Activated naive CD8-positive, alpha-beta T cell treated with anti-CD3 and anti-CD28 coated beads, Interleukin-2, amount 50 U/mL, for 16 hours (primary cell): ENCODE measurements around the gene HDGFL2.
"Not testable (repeated sequence)": the region's sequence is repeated elsewhere in the genome, so short reads cannot be mapped to it uniquely, and the experiment has no call there.

ENCODE experiments used
- DNase-seq: peaks from one replicate; pipeline ENCODE4 v3.0.0-alpha.2; 2020; ENCODE audit warnings: low read depth, low spot score

Gene HDGFL2

DNA sequence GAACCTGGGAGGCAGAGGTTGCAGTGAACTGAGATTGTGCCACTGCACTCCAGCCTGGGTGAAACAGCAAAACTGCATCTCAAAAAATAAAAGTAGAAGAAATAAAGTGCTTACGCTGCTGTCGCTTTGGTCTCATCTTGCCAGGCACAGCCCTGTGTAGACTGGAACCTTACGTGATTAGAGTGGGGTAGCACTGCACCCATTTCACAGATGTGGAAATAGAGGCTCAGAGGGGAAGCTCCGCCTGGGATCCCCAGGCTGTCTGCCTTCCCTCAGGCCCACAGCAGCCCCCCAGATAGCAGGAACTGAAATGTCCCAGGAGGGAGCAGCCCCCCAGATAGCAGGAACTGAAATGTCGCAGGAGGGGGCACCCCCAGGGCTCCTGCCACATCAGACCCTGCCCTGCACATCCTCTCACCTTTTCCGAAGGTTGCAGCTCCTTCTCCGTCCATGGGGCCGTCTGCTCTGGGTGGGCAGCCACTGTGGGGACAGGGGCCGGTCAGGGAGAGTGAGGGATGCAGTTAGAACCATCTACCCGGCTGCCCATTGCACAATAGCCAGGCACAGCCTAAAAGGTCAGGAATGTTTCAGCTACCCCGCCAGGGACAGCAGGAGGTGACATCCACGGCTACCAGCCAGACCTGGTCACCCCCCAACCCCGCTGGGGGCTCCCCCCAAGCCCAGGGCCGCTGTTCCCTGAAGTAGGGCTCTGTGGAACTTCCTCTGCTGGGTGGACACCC lies 44.3 kb downstream of the HDGFL2 start:
- DNase-seq = no peak

DNA sequence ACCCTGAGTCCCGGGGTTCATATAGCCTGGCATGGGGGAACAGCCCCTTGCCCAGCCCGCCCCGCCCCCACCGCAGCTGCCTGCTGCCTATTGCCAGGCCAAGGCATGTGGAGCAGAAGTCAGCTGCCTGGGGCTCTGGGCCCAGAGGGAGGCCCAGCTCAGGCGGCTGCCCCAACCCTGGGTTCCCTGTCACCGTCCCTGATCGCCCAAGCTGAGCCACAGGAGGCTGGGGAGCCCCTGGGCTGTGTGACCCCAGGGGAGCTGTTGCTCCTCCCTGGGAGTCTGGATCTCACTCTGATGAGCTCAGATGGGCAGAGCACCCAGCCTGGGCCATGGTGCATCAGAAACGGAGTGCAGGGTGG lies 44.8 kb downstream of the HDGFL2 start:
- no peak for DNase-seq

DNA sequence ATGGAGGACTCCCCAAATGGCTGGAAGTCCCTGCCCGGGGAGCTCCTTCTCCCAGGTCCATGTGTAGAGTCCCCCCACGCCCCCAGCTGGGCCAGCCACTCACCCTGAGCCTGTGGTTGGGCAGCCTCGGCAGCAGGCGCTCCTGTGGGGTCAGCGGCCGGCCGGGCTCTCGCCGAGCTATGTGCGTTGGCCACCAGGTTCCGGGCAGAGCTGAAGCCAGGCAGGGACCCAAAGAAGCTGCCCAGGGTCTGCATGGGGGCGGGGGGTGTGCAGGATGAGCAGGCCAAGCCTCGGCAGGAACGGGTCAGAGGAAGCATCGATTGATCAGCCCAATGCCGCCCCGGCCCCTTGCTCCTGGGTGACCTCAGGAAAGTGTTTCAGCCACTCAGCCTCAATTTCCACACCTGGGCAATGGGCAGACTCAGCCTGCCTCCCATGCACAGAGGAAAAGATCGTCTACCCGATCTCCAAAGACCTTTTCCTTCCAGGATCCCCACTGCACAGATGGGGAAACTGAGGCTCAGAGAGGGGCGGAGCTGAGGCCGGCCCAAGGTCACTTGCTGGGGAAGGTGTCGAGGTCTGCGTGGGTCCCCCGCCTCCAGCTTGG lies 45.5 kb downstream of the HDGFL2 start:
- no peak for DNase-seq

DNA sequence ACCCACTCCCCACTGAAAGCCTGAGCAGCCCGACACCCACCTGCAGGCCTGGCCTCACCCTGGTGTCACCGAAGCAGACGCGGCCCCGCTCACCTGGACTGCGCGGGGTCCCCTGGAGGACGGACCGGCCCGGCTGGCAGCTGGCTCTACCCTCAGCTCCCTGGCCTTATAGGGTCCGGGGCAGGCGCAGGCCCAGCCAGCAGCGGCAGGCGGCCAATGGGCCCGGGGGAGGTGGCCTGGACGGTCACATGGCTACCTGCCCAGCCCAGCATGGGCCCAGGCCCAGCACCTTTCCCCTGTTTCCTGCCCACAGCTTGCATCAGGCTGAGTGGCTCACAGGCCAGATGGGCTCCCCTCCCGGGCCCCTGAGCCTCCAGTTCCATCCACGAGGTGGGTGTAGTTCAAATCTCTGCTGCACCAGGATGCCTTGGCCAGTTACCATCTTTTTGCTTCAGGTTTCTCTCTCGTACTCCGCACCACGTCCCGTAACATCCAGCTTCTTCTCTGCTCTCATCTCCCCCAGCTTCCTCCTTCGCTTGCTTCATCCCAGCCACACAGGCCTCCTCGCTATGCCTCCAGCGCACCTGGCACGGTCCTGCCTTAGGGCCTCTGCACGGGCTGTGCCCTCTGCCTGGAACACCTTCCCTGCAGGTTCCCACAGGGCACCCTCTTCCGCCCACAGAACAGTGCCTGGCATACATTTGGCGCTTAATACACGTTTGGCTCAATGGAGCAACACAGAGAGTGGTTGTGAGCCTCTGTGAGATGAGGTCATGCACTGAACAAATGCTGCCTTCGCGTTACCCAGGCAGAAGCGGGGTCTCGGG lies 46.5 kb downstream of the HDGFL2 start, which contains the start of gene PLIN4:
Gene PLIN4 (minus strand): TSS at position 142 of the 827 bp plus-strand sequence. CDS start 214 bp downstream, outside the sequence.
- DNase-seq = no peak

DNA sequence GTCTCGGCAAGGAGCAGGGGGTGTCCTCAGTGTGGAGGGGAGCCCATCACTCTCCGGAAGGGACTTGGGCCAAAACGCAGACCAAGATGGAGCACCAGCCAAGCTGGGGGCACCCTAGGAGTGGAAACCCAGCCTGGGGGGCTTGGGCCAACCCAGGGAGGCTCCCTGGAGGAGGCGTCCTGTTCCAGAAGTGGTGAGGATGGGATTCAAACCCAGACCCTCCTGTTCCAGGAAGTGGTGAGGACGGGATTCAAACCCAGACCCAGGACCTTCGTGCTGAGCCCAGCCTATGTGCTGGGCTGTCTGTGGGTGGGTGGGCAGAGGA lies 47.0 kb downstream of the HDGFL2 start:
- DNase-seq = no peak

DNA sequence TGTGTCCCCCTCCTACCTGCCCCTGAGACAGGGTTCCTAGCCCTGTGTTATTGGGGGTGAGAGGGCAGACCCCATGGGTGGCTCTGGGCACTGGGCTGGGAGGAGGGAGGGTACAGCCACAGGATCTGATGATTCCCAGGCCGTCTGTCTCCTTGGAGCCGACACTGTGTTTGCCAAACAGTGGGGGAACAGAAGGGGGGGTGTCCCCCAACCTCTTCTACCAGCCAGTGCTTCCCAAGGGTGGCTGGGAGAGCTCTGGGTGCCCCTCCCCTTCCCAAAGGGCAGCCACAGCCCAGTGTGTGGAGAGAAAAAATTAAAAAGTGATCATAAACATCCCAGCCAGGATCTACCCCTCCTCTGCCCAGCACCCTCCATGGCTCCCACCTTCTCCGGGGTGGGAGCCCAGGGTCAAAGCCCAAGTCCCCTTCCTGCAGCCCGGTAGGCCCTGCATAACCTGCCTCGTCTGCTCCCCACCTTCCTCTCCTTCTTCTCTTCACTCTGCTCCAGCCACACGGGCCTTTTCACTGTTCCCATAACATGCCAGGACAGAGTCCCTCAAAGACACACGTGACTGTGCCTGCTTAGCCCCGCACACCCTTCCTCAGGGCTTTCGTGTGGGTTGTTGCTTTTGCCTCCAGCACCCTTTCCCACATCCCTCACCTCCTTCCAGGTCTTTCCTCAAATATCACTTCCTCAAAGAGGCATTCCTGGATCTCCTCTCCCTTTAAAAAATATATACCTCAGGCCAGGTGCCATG lies 47.6 kb downstream of the HDGFL2 start:
- no peak for DNase-seq

DNA sequence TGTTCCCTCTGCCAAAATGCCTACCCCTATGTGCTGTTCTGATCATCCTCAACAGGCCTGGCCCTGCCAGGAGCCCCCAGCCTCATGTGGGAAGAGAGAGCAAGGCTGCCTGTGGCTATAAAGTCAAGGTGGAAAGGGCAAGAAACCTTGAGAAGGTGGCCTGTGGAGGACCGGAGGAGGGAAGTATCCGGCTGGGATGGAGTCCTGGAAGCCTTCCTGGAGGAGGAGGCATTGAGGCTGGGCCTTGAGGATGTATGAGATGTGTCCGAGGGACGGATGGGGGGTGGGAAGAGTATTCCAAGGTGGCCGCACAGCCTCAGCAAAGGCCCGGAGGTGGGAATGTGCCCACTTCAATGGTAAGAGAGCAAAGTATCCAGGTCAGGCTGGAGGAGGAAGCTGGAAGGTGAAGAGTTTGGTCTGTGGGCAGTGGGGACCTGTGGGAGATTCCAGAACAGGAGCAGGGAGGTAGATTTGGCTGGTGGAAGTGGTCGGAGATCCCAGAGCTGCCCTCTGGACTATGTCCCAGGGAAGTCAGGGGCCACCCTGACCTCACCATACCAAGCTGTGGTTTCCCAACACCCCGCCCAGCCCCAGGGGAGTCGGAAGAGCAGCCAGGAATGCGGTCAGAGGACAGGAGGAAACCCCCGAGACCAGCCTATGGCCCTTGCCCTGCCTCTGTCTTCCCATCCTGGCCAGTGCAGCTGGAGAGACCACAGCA lies 49.2 kb downstream of the HDGFL2 start:
- DNase-seq = no peak

DNA sequence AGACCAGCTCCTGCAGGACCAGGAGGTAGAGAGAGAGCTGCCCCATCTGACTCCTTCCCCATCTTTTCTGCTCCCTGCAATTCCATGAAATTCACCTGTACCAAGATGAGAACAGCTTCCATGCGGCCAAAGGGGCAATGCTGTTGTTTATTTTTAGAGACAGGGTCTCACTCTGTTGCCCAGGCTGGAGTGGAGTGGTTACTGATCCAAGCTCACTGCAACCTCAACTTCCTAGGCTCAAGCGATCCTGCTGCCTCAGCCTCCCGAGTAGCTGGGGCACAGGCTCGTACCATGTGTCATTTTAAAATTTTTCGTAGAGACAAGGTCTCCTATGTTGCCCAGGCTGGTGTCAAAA lies 49.8 kb downstream of the HDGFL2 start:
- no peak for DNase-seq

DNA sequence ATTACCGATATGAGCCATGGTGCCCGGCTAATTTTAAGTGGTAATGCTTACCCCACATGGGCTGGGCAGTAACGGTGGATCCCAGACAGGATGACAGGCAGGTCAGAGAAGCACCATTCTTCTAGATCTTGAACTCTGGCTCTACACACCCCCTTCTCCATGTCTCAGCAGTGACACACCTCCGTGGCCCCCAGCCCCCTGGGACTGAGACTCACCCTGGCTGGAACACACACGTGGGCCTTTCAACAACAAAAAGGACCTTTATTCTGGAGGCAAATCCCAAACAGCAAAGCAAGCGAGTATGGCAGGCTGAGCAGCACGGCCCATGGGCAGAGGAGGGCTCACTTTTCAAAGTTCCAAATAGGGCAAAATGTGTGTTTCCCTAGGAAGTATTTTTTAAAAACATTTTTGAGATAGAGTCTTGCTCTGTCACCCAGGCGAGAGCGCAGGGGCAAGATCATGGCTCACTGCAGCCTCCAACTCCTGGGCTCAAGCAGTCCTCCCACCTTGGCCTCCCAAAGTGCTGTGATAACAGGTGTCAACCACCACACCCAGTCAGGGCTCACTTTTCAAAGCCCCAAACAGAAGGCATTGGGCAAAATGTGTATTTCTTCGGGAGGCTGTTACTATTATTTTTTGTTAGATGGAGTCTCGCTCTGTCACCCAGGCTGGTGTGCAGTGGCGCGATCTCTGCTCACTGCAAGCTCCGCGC lies 50.4 kb downstream of the HDGFL2 start:
- no peak for DNase-seq

DNA sequence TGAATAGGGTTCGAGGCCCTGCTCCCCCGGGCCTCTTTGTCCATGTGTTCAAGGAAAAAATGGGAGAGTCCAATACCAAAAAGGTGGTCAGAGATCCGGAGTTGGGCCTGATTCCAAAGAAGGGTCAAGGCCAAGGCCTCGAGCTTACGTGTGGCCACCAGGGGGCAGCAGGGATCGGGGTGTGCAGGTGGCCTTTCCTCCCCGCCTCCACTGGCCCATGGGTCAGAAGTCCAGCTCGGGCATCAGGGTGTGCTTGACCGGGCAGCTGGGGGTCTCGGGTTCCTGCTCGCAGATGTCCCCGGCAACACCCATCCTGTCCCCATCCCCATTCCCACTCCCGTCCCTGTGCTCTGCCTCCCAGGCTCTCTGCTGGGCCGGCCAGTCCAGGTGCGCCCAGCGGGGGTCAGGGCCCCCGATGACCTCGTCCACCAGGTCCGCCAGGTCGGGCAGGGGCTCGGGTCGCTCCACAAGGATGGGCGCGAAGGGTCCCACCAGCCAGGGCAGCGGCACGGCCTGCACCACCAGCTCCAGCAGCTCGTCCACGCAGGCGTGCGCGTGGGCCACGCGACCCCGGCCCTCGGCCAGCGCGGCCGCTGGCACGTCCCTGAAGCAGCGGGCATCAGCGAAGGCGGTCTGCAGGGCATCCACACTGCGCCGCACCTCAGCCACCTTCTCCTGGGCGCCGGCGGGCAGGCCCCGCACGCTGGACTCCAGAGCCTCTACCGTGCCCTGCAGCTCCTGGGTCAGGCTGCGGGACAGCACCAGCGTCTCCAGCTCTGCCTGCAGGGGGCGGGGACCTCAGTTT lies 51.4 kb downstream of the HDGFL2 start:
- DNase-seq = no peak

DNA sequence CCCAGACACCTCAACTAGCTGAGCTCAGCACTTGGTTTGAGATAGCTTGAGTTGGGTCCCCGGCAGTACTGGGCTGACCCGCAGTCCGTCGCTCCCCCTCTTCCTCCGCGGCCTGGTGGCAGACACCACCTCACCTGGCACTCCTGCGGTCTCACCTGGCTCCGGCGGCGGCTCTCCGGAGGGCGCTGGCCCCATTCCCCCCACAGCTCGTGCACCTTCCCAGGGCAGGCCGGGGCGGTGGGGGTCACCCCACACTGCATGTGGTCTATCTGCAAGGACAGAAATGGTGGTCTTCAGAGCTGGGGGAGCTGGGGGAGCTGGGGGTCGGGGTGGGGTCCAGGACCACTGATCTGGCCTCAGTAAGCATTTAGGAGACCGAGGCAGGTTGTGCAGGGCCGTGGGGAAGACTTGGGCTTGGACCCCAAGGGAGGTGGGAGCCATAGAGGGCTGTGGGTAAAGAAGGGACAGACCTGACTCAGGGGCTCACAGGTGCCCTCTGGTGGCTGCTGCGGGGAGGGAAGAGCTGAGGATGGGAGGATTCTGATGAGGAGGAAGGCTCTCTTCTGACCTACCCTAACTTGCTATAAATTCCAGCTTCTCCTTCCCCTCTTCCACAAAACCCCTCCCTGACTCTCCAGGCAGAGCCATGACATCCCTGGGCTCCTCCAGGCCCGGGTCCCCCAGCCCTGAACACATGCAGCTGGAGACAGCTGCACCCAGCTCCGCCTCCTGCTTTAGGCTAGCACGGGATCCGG lies 52.9 kb downstream of the HDGFL2 start:
- peak; percentile 34 for DNase-seq

DNA sequence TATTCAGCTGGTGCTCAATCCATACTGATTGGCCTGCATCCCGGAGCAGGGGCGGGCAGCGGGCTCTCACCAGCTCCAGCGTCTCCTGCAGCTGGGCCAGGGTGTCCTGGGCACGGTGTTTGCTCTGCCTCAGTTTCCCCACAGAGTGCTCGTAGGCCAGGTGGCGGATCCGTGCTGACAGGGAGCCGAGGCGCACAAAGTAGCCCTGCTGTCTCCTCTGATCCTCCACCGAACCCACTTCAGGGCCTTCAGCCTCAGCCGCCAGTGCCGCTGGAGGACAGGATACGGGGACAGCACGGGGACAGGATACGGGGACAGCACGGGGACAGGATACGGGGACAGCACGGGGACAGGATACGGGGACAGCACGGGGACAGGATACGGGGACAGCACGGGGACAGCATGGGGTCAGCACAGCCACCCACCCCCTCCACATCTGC lies 53.5 kb downstream of the HDGFL2 start:
- DNase-seq = no peak

DNA sequence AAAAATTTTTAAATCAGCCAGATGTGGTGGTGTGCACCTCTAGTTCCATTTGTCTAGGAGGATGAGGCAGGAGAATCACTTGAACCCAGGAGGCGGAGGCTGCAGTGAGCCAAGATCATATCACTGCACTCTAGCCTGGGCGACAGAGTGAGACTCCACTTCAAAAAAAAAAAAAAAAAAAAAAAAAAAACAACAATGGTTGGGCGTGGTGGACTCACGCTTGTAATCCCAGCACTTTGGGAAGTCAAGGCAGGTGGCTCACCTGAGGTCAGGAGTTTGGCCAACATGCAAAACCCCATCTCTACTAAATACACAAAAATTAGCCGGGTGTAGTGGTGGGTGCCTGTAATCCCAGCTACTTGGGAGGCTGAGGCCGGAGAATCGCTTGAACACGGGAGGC lies 55.3 kb downstream of the HDGFL2 start:
- not testable (repeated sequence) for DNase-seq

DNA sequence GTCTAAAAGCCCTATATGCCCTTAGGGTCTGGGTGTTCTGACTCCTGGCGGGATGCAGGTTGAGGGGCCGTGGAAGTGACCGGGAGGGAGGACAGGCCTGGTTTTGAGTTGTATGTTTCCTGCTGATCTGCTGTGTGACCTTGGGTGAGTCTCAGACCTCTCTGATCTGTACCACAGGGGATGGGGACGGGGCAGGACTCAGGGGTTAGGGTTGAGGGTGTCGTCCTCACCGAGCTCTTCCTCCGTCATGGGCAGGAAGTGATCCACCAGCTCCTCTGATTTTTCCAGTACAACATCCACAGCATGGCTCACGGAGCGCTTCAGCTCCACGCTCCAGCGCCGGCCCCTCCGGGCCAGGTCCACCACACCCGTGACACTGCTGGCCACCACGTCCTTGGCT lies 56.7 kb downstream of the HDGFL2 start:
- DNase-seq = no peak

DNA sequence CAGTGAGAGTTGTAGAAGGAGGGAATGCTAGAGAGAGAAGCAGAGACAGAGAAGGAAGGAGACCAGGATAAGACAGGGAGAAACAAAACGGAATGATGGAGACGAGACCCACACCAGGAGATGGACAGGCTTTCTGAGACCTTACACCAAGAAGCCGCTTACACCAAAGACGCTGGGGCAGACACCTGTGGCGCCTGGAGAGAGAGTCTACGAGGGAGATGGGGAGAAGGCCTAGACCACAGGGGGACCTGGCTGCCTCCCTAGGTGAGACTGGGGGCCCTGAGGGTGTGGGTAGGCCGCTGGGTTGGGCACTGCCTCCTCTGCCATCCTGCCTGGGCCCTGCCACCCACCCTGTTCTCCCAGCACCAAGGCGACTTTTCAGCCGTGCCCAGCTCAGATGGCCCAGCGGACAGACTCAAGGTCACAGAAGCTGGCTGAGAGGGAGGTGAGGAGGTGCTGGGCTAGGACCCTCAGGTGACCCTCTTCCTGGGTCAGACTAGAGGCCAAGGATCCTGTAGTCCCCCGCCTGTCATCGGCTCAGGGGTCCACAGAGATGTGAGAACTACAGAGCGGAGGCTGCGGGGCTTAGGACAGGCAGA lies 57.9 kb downstream of the HDGFL2 start:
- DNase-seq = no peak

DNA sequence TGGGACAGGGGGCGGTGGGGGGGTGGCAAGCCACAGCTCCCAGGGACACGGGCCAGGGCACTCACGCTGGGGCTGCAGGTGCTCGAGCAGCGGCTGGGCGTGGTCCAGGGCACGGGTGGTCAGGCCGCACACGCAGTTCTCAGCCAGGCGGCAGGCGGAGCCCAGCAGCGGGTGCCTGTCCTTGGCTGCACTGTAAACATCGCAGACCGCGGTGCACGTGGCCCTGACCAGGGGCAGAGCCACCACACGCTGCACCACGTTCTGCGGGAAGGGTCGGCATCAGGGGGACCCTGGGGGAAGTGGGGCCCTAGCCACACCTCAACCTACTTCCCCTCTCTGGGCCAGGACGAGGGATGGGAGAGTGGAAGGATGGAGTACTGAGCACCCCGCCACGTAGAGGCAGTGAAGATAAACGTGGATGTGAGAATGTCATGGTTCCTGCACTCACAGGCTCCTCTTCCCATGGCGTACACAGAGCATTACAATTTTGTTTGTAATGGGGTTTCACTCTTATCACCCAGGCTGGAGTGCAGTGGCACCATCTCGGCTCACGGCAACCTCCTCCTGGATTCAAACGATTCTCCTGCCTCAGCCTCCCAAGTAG lies 59.6 kb downstream of the HDGFL2 start:
- DNase-seq = no peak

DNA sequence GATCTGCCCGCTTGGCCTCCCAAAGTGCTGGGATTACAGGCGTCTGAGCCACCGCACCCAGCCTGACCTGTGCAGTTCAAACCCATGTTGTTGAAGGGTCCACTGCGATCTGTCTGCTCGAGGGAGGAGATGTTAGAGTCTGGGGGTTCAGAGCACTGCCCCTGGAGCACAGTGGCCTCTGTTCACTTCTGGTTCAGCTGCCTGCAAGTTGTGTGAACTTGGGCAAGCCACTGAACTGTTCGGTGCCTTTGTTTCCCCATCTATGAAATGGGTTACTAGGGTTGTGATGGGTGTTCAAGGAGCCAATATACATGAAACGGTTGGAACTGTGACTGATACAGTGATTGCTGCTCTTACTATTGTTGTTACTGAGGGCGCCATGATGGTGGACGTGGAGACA lies 61.2 kb downstream of the HDGFL2 start:
- no peak for DNase-seq

DNA sequence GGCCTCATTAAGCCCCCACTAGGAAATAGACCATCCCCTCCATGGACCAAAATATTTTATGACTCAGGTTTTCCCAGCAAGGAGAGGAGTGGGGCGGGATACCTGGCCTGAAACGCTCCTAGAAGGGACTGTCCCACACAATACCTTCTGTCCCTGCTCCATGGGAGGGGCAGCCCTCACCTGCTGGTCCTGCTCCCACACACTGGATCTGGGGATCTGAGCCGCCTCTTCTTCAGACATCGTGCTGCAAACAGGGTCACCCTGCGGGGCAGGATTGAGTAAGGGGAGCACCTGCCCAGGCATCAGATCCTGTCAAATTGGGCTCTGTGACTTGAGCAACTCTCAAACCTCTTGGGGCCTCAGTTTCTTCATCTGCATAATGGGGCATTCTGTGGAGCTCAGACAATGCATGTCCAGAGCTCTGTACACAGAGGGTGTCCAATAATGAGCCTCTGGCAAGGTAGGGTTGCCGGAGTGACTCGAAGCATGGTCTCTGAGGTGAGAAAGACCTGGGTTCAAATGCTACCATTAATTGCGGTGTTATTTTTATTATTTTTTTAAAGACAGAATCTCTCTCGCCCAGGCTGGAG lies 61.8 kb downstream of the HDGFL2 start:
- DNase-seq = no peak
